IPS DF 4.7 (cell line): ENCODE data around the gene SZRD1.

Source experiments
- DNase-seq: peaks from one replicate; pipeline ENCODE4 v3.0.0-alpha.2; 2013; ENCODE audit warnings: low spot score; ENCODE audit errors: extremely low read depth

SZRD1 gene

GRCh38 chr1:16367258-16367967 is 371 bp downstream of the SZRD1 start:
- DNase-seq, result no peak

- no peak for DNase-seq
Observed at GRCh38 chr1:16367968-16368890, 1.2 kb downstream of the SZRD1 start.

- no peak for DNase-seq
Observed at GRCh38 chr1:16369821-16370220, 2.8 kb downstream of the SZRD1 start.

- no peak for DNase-seq
Observed at GRCh38 chr1:16371725-16372124, 4.7 kb downstream of the SZRD1 start.

GRCh38 chr1:16372535-16373285 is 5.7 kb downstream of the SZRD1 start:
- DNase-seq, result no peak

- DNase-seq, result no peak
Observed at GRCh38 chr1:16374266-16374665, 7.2 kb downstream of the SZRD1 start.

- DNase-seq, result no peak
Observed at GRCh38 chr1:16375521-16376340, 8.7 kb downstream of the SZRD1 start.

- no peak for DNase-seq
Observed at GRCh38 chr1:16376971-16377370, 9.9 kb downstream of the SZRD1 start.

GRCh38 chr1:16378443-16378842 is 11.4 kb downstream of the SZRD1 start:
- DNase-seq, result no peak

- DNase-seq, result no peak
Observed at GRCh38 chr1:16380868-16381267, 13.8 kb downstream of the SZRD1 start.

- no peak for DNase-seq
Observed at GRCh38 chr1:16383888-16384287, 16.8 kb downstream of the SZRD1 start.

GRCh38 chr1:16385659-16386453 is 18.8 kb downstream of the SZRD1 start:
- DNase-seq, result no peak

- DNase-seq, result no peak
Observed at GRCh38 chr1:16386454-16387113, 19.5 kb downstream of the SZRD1 start.

GRCh38 chr1:16387201-16388188 is 20.5 kb downstream of the SZRD1 start:
- DNase-seq, result no peak

- DNase-seq, result no peak
Observed at GRCh38 chr1:16391411-16391810, 24.4 kb downstream of the SZRD1 start.

- no peak for DNase-seq
Observed at GRCh38 chr1:16392740-16393569, 25.9 kb downstream of the SZRD1 start.
